ENCODE results near the gene HOXC12. TPM values are rescaled to one million over a fixed set of nuclear protein-coding genes. Genes with fewer than 3 reads are reported as not detected.

The HOXC12 gene, protein sequence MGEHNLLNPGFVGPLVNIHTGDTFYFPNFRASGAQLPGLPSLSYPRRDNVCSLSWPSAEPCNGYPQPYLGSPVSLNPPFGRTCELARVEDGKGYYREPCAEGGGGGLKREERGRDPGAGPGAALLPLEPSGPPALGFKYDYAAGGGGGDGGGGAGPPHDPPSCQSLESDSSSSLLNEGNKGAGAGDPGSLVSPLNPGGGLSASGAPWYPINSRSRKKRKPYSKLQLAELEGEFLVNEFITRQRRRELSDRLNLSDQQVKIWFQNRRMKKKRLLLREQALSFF
- total RNA-seq: not detected
- long read RNA-seq: 0 reads

DNA sequence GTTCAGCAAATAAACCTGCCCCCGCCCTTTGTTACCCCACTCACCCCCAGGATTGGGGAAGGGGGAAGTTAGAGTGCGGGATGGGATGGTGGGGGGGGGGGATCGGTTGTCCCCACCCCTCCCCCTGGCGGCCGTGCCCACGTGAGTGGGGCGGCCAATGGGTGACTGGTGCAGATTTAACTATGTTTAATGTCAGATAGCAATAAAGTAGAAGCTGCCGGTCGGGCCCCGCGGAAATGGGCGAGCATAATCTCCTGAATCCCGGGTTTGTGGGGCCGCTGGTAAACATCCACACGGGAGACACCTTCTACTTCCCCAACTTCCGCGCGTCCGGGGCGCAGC lies at the start of gene HOXC12:
Gene HOXC12 (plus strand): TSS at position 210 of the 342 bp plus-strand sequence. CDS start 27 bp downstream, at position 237.
- intact Hi-C loops (cut with DNase I): no loop called here

DNA sequence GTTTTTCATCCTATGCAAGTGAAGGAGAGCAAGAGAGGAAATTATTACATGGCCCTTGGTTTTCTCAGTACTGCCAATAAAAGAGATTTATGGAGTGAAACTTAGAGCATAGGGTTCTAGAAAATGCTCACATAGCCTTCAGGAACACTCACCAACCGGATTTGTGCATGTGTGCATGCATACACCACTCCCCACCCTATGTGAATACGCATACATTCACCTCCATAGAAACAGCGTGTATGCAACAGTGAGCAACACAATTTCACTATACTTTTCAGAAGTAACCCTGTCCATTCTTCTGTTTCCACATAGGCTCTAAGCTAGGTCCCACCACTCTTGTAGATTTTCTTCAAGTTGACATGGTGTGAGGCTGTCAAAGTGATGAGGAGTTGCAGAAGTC lies 47.6 kb upstream of the HOXC12 start:
- no peak for DNase-seq
- intact Hi-C loops (cut with DNase I): no loop called here
- ATAC-seq: no peak

More for the DNA sequence above, at the start of gene HOXC12:
- DNase-seq (no peak), ATAC-seq (no peak)

DNA sequence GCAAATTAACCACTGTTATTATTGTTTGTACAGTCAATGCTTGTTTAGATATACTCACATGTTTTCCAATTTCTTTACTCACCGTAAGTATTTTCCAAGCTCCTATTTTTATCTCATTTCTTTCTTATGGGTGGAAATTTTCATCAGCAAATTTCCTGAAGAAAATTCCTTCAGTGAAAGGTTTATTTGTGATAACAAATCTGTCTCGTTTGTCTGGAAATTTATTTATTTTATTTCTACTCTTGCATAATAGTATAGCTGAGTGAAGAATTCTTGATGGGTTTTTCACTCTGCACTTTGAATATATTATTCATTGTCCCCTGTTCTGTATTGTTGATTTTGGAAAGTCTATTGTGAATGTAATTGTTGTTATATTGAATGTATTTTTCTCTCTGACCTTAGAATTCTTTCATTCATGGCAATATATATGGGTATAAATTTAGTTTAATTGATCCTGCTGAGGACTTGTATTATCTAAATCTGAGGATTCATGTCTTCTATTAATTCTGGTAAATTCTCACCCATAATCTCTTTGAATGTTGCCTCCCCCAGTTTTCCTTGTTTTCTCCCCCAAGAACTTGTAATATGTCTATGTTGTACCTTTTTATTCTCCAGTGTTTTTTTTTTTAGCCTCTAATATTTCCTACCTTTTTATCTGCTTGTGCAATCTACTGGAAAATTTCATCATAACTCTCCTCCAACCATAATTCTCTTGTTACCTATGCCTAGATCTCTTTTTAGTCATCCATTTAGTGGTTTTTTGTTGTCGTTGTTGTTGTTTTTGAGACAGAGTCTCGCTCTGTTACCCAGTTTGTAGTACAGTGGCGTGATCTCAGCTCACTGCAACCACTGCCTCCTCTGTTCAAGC lies 37.7 kb upstream of the HOXC12 start:
- DNase-seq: no peak
- intact Hi-C loops (cut with DNase I): no loop called here
- no peak for ATAC-seq

DNA sequence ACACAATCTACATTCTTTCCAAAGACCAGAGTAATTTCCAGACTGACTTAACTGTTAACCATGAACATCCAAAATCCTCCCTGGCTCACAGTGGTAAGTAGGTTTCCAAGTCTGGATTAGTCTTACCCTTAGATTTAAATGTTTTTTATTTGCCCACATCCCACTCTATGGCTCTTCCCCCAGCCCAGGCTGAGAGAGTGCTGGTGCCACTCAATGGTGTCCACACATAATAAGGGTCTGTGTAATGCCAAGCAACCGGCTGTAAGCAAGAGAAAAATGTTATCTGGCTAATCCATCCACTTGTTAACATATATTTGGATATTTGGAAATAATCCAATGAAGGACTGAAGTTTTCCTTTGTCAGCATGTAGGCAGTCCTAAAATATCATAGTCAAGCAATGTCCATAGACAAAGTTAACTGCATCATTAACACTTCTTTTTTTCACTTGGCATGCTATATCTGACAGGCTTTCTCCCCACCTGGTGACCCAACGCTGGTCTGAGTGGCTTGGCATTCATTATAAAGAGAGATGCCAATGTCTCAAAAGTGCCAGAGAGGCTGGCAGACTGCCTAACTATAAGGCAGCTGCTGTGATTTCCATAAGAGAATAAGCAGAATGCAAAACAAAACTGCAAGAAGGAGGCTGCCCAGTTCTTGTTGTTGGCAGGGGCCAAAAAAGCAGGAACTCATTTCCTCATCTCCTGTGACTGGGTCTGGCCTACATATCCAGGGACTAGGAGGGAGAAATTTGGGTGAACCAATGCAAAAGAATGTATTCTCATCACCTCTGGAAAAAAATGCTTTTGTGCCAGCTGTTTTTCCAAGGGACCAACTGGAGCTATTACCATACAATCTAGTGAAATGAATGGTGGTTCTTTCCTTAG lies 29.9 kb upstream of the HOXC12 start:
- no peak for DNase-seq
- intact Hi-C loops (cut with DNase I): no loop called here
- no peak for ATAC-seq

DNA sequence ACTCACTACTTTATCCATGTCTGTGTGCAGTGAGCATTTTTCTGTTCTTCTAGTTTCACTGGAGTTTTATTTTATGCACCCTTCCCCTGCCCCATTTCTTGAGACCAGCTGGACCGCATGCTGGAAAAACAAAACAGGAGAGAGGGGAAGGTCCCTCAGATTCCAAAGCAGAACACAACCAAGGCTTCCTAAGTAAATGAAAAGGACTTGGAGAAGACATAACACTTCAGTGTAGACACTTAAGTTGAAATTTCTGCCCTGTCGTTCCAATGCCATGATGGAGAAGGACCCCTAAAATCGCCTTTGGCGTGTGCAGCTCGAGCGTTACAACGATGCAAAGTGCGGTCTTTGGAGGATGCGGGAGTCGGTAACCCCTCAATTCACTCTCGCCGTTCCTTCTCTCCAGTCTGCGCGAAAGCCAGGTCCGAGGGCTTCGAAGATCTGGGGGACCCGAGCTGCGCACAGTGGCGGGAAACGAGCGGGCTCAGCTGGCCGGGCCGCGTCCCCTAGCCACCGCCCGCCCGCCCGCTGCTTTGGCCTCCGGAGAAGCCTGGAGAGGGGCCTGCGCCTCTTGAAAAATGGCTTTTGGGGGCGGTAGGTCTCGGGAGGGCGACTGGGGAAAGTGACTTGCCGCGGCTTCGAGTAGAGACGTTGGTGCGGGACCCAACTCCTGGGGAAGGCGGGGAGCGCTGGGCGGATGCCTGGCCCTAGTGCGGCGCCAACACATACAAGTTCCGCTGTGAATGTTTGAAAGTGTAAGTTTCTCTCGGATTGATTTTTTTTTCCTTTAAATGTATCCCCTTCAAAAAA lies 27.3 kb upstream of the HOXC12 start:
- ATAC-seq (no peak), DNase-seq (no peak)
- intact Hi-C loops (cut with DNase I): no loop called here

DNA sequence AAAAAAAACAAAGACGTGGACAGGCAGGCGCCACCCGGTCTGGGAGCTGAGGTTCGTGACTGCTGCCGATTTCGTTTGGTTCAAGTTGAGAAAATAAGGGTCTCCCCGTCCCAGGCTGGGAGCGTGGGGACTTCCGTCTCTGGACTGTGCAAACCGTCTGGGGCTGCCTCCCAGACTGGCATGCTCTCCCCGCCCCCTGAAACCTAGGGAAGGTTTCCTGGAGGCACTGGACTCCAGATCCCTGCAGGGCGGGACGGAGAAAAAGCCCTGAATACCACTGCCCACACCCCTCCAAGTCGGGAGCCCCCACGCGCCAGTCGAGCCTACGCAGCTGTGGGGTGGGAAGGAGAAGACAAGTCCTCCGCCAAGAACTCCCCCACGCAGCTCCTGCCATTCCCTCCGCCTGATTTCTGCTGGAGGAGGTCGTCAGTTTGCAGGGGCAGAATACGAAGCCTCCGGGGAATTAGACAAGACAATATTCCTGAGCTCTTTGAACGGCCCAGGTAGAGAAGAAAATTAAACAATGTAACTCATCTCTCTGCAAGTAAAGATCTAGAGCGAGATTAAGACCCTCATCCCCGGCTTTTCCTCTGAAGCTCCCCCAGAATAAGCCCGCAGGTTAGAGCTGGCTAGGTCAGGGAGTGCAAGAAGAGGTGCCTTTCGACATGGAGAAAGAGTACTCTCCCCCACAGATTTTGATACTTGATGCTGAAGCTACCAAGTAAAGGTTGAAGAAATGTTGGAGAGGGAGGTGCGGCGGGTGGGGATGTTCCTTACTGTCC lies 26.5 kb upstream of the HOXC12 start:
- intact Hi-C loops (cut with DNase I): no loop called here
- ATAC-seq (no peak), DNase-seq (no peak)

DNA sequence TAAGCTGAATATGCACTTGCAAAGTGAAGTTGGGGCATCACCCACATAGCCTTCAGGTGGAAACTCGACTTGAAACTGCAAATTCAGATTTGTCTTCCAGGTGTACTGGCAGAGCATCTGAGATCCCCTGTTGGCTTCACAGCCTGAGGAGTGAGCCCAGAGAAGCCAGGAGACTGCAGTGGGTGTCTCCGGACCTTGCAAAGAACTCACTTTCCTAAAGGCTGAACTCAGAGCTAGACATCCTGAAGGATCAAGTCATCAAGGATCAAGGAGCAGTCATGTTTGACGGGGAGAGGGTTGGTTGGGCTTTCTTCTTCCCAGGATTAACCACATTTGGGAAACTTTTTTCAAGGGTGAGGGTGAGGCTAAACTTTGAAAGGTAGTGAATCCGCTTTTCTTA lies 25.2 kb upstream of the HOXC12 start:
- intact Hi-C loops (cut with DNase I): no loop called here

DNA sequence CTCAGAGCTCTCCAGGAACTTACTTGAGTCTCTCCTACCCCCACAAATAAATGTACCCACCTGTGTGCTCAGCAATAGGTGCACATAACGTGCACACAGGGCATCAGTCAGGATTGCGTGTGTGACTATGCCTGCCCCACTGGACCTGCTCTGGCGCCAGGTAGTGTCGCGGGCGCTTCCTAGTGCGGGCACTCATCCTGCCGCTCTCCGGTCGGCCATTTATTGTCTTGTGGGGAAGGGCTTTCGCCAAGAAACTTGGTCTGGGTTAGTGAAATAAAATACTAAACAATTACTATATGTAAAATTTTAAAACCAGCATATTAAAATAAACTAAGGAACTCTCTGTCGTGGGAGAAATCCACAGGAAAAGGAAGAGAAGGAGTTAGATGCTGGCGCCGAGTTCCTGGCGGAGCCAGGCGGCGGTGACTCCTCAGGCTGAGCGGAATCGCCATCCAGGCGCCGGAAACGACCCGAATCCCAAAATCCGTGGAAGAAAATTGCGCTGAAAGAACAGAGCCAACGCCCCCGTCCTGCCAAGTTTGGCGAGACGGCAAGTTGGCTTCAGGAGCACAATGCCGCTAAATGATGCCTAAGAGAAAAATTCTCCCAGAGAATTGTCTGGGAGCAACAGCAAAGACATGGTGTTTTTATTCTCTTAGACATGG lies 24.0 kb upstream of the HOXC12 start:
- ATAC-seq: no peak
- intact Hi-C loops (cut with DNase I): no loop called here
- DNase-seq: no peak

More for the DNA sequence above, 25.2 kb upstream of the HOXC12 start:
- ATAC-seq: no peak
- no peak for DNase-seq

DNA sequence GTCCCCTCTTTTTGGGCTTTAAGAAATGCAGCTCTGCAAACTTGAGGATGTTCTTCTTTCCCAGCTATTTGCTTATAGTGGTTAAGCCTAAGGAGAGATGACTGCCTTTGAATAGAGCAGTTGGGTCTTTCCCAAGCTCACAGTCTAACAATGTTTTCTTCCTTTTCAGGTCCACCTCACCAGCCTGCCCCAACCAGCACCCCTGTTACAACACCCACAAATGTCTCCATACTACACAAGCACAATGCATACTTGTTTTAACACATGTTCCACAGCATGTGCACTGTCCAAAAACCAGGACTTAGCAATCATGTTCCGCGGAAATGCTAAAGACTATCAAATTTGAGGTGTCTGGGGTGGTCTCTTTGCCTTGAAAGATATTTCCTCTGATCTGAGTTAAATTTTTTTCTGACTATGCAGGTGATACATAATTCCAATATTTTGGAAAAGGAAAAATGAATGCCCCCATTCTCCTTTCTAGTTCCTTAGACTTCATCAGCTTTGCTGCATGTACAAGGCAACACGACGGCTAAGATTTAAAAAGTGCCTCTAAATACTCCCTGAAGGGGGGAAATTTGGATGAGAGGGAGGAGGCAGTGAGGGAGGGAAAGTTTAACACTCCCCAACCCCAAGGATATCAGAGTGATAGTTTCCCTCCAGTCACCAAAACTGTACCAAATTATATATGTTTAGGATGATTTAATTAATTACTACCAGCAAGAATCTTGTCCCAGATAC lies 22.7 kb upstream of the HOXC12 start:
- intact Hi-C loops (cut with DNase I): no loop called here
- no peak for ATAC-seq

DNA sequence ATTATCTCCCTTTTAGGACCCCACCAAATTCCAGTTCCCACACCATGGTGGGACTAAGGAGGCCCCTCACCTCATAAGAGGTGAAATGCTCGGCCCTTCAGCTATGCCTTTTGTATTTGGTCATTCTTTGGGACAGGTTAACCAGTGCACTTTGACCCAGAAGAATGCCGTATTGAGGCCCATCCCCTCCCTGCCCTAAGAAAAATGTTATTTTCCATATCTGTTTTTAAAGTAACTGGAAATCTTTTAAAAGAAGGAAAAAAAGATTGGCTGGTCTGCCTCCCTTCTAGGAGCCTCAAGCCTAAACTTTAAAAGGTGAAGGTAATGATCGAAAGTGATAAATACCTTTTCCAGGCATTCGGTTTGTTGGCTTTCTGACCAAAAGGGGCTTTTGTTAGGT lies 21.8 kb upstream of the HOXC12 start:
- DNase-seq (no peak), ATAC-seq (no peak)
- intact Hi-C loops (cut with DNase I): no loop called here

More for the DNA sequence above, 22.7 kb upstream of the HOXC12 start:
- no peak for DNase-seq

DNA sequence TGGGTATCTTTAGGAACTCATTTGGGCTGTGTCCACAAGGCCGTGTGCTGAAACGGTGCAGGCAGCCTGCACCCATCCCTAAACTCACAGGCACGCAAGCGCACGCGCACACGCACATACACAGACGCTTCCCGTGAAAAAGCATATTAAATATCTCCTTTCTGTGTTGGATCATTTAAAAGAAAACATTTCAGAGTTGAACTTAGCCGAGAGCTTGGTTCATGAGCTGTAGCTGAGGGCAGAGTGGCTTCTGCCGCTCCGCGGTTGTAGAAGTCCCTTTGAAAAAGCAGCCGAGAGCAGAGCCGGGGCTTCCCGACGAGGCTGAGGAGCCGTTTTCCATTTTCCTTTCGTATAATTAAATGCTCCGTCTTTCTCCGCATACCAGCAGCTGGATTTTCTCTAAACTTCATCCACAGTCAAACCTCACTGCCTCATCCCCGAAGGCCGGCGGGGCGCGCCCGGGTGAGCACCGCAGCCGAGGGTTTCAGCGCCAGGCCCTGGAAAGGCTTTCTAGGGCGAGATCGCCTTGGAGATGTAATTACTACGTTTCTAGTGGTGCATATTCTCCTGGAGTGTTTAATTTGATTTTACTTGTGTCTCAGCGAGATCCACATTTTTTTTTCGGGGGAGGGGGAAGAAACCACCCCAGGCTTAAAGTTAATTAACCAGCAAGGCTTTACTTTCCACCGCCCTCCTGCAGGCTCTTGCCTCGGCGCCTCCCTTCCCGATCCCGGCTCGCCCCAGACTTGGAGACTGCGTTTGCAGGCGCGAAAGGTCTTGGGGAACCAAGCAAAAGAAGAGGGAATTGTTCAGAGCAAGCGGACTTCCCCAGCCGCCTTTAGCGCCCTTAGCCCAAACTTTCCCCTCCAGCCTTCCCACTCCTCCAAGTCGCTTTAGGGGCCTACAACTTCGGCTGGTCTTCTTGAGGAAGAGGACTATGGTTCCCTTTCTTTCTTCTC lies 19.0 kb upstream of the HOXC12 start:
- intact Hi-C loops (cut with DNase I): no loop called here
- ATAC-seq (no peak), DNase-seq (no peak)

DNA sequence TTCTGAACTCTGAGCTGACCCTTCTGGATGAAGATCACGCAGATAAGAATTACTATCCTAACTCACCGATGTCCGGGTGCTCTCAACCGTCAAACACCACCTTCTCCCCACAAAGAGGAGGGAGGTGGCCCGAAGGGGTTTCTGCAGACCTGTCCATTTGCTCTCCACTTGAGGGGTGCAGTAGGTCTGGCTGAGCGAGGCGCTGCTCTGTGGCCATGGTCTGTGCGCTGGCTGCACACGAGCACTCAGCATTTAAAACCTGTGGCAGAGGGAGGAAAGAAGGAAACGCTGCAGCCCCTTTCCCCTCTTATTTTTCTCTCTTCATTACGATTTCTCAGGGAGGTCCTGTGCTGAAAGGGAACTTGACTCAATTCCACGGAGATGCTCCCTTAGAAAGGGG lies 17.6 kb upstream of the HOXC12 start:
- ATAC-seq (no peak), DNase-seq (no peak)
- intact Hi-C loops (cut with DNase I): no loop called here

DNA sequence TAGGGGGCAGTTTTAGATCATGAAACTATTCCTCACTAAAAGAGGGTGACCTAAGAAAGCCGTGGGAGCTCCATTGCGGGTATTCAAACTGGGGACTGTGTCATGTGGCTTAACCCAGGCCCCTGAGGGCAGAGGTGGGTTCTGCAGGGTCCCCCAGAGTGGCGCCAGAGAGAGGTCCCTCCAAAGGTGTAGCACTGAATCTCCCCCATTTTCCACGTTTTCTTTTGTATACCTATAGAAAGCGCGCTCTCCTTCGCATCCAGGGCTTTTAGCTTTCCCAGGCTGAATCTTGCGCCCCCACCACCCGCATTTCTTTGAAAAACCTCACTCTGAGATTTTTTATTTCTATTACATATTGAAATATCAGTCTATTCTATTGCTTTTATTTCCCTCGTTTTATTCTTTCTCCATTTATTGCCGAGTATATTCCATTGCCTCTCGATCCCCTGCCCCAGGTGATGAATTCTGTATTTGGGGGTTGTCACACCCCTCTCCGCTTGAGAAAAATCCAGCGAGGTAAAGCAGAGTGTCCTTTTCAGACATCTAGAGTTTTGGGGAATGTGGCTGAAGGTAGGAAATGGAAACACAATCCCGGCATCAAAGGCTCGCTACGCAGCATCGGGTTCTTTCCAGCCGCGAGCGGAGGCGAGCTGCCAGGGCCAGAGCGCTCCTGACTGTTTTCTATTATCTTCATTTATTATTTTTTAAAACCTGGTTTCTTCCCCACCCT lies 16.9 kb upstream of the HOXC12 start:
- intact Hi-C loops (cut with DNase I): no loop called here
- no peak for DNase-seq
- ATAC-seq: no peak

DNA sequence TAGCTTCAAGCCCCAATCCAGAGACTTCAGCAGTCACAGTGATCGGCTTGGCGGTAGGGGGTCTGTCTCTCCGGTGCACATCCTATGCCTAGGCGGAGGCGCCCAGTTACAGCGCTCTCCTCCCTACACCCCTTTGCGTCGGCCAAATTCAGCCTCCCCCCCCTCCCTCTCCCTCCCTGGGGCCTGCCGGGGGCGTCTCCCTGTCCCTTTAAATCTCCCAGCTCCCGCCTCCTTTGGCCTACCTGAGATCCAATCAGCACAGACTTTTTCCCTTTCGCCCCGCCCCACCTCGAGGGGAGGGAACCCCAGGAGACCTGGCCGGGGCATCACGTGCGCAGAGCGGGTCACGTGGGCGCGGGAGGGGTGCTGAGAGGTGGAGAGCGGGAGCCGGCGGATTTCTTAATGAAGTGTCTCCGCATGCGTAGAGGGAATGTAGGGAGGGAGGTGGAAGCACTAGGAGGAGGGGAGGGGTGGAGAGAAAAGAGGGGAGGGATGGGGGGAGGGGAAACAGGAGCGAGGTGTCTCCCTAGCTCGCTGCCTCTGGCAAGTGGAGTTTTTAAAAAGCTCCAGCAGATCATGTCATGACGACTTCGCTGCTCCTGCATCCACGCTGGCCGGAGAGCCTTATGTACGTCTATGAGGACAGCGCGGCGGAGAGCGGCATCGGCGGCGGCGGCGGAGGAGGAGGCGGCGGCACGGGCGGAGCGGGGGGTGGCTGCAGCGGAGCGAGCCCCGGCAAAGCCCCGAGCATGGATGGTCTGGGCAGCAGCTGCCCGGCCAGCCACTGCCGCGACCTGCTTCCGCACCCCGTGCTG lies 16.2 kb upstream of the HOXC12 start, which contains the start of gene HOXC13:
Gene HOXC13 (plus strand): TSS at position 506 of the 815 bp plus-strand sequence. CDS start 76 bp downstream, at position 582.
- DNase-seq (no peak), ATAC-seq (peak; percentile 29 to 58)
- intact Hi-C loops (cut with DNase I): no loop called here

Measured in left cardiac atrium (tissue), 4 donors.